Left renal pelvis (tissue), 4 donors: ENCODE data around the gene SOX21. TPM values are rescaled to one million over a fixed set of nuclear protein-coding genes. Genes with fewer than 3 reads are reported as not detected.
"Not testable (repeated sequence)": the region's sequence is repeated elsewhere in the genome, so short reads cannot be mapped to it uniquely, and the experiment has no call there.

Source experiments
- DNase-seq, 4 donors: peaks; one replicate each; pipeline ENCODE4 v3.0.0-alpha.2; 2013; ENCODE audit warnings: low read depth in 4 of 4, low spot score in 3 of 4
- polyA plus RNA-seq, 4 donors: library from polyadenylated mRNA; unstranded; fragments of 120-200 nt; gene quantifications; one replicate each; pipeline ENCODE4 v1.2.1, GENCODE V29; 2013; ENCODE audit not compliant: insufficient read length in 4 of 4

The SOX21 gene
- under 1 TPM; 0.08 to 0.40 (median 0.26) TPM for polyA plus RNA-seq

DNA sequence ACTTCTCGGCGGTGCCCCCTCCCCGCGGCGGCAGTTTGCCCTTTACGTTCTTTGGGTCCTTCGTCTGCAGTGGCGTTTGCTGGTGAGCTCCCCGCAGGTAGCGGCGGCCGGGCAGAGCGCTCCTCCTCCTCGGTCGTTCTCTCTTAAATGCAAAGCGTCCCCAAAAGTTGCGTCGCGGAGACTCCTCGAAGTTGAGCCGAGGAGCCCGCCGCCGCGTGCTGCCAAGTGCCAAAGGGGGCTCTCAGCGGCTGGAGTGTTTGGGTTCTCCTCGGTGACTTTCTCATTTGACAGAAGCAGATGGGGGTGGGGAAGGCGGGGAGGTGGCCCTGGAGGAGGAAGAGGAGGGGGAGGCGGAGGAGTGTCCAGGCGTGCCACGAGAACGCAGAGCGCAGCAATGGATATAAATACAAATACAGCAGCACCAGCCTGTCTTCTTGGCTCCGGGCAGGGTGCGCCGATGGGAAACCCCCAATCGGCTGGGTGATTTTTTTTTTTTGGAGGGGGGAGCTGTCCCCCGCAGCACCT lies at the start of gene SOX21:
Gene SOX21 (minus strand): TSS at position 259 of the 525 bp plus-strand sequence. CDS start 496 bp downstream, outside the sequence.
- no peak for DNase-seq

DNA sequence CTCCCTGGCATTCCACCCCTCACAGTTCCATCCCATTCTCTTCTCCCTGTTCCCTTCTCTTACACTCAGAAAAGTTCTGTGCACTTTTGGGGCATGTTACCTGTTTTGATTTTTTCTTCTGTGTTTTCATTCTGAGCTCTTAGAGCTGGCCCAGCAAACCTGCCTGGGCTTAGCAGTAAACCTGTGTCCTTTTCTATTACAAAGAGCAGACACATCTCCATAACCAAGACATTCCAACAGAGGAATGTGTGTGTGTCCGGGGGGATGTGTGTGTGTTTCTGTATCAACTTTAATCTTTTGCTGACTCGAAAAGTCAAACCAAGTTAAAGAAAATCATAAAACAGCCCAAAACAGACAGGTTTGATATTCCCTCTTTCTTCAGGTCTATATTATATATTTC lies 49.1 kb upstream of the SOX21 start:
- no peak for DNase-seq

DNA sequence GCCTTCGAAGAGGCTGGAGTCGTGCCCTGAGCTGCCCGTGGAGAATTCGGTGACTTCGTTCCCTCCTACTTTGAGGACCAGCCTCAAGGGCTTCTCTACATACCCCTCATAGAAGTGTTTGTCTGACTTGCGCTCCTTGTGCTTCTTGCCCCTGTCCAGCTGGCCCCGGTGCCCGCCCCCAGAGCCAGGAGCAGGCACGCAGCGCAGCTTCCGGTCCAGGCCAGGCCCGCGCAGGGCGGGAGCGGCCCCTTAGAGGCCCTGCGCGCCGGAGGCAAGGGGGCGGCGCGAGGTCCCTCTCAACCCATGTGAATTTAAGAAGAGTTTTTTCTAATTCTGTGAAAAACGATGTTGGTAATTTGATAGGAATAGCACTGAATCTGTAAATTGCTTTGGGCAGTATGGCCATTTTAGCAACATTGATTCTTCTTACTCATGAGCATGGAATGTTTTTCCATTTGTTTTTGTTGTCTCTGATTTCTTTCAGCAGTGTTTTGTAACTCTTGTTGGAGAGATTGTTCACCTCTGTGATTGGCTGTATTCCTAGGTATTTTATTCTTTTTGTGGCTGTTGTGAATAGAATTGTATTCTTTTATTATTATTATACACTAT lies 46.9 kb upstream of the SOX21 start:
- no peak for DNase-seq

DNA sequence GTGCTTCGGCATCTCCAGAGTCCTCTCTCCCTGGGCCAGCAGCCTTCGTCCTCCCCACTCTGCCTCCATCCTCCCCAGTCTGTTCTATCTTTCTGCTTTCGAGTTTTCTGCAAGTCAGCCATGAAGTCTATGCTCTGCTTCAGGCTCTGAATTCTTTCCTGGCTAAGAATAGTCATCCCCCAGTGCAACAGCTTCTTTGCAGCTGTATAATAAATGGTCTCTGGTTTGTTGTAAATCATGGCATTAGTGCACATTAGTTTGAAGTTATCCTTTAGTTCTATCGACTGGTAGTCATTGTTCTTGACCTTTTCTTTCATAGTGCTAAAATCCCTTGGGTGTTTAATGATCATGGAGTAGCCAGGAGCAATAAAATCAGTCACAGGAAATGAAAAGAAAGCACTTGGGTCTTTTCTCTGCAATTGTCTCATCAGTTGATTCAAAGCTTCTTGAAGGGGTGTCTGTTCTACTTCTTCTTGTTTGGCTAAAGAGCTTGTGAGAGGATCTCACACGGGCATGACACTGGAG lies 46.2 kb upstream of the SOX21 start:
- no peak for DNase-seq

DNA sequence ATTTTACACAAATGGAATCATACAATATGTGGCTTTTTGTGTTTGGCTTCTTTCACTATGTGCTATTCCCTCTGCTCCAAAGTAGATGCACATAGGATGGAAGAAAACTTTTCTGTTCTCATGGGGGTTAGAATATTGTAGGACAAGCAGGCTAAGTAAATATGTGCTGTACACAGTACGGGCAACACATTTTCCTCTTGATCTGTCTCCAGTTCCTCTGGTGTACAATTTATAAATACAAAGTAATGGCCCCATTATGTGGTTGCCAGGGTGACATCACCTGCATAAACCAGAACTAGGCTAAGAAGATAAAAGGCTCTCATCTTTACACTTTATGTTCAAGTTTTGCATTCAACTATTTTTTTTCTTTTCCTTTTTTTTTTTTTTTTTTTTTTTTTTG lies 41.0 kb upstream of the SOX21 start:
- DNase-seq: no peak

DNA sequence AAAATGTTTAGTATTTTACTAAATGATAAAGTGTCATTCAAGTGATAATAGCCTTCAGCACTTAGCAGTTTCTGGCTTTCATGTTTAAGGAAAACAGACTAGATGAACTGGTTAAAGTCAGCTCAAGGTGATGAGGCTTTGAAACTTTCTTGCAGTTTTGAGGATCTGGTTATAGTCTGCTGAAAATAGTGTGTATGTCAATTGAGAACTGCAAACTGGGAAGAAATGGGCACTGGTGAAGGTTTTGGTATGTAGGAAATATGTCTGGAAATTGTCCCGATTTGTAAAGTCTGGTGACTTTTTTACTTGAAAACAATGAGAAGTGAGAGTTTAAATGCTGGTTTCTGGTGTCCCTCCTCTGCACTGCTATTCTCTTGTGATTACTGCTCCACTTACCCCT lies 36.8 kb upstream of the SOX21 start:
- no peak for DNase-seq

DNA sequence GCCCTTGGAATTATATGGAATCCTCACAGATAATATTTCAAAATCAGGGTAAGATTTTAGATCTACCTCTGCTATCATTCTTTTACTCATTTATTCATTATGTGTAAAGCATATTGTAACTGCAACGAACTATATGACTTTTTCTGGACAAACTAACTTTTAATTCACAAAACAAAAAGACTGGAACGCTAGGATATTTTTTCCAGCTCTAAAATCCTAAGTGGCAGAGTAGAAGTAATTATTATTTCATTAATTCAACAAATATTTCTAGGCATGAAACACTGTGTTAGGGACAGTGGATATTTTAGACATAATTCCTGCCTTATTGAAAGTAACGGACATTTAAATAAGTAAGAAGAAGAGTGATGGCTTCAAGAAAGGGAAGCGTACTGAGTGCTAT lies 26.9 kb upstream of the SOX21 start:
- no peak for DNase-seq

DNA sequence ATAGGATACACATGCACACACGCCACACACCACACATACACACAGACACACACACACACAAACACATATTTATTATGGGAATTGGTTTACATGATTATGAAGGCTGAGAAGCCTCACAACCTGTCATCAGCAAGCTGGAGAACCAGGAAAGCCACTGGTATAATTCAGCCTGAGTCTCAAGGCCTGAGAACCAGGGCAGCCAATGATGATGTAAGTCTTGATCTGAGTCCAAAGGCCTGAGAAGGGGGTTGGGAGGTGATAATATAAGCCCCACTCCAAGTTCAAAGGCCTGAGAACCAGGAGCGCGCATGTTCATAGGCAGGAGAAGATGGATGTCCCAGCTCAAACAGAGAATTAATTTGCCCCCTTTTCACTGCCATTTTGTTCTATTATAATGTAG lies 18.7 kb upstream of the SOX21 start:
- DNase-seq: no peak

DNA sequence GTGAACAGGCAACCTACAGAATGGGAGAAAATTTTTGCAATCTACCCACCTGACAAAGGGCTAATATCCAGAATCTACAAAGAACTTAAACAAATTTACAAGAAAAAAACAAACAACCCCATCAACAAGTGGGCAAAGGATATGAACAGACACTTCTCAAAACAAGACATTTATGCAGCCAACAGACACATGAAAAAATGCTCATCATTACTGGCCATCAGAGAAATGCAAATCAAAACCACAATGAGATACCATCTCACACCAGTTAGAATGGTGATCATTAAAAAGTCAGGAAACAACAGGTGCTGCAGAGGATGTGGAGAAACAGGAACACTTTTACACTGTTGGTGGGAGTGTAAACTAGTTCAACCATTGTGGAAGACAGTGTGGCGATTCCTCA lies 17.6 kb upstream of the SOX21 start:
- not testable (repeated sequence) for DNase-seq

DNA sequence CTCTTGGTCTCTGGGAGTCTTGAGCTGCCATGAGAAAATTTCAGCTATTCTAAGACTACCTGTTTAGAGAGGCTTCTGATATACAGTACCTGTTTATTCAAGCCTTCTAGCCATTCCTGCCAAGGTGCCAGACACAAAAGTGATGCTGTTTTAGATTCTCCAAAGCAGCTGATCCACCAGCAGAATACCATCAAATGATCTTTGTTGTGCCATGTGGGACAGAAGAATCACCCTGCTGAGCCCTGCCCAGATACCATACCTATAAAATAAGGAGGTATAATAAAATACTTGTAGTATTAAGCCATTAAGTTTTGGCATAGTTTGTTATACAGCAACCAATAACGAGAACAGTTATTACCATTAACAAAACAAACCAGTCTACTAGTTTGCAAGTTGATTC lies 14.1 kb upstream of the SOX21 start:
- DNase-seq: no peak

DNA sequence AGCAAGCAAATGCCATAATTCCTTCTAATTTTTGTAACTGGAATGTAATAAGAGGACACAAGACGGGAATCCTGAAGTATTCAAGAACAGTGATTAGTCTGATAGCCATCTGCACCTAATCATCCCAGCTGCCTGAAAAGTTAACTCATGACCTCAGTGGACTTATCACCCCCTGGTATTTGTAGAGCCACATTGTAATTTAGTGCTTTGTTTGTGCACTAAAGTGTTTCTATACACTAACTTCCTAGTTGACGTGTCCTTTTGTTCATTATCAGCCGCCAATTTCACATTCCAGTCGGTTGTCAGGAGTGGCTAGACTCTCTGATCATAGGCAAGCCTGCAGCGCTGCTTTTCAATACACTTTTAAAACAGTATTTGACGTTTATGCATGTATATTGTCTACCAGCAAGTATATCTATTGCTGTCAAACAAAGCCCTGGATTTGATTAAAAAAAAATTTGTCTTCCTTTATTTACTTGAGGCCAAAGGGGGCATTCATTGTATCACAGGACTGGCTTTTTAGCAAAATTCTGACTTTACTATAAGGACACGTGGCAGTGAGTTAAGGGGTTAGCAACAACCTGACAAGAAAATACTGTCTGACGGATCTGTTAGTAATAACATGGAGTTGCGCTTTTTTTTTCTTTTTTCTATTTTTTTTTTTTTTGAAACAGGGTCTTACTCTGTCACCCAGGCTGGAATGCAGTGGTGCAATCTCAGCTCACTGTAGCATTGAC lies 10.4 kb upstream of the SOX21 start:
- DNase-seq: no peak

DNA sequence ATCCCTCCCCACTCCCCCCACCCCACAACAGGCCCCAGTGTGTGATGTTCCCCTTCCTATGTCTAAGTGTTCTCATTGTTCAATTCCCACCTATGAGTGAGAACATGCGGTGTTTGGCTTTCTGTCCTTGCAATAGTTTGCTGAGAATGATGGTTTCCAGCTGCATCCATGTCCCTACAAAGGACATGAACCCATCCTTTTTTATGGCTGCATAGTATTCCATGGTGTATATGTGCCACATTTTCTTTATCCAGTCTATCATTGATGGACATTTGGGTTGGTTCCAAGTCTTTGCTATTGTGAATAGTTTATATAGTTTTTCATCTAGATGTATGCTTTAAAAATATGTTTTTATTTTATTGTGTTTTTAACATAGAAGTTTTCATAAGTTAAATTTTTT lies 6.4 kb upstream of the SOX21 start:
- not testable (repeated sequence) for DNase-seq

DNA sequence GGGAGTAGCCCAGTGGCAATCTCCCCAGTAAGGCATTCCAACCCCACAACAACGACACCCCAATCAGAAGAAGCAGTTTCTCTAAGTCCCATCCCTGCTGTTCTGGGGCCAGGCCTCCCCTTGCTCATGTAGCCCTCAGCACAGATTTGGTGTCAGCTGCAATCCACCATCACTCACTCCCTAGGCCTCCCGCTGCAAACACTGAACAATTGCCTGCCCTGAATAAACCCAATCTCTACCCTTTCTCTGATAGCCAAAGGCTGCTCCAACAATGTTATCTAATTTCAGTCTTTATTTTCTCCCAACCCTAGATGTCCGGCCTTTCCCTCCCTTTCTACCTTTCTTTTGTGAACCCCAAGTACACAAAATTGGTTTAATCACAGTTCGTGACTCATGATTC lies 5.6 kb upstream of the SOX21 start:
- no peak for DNase-seq

DNA sequence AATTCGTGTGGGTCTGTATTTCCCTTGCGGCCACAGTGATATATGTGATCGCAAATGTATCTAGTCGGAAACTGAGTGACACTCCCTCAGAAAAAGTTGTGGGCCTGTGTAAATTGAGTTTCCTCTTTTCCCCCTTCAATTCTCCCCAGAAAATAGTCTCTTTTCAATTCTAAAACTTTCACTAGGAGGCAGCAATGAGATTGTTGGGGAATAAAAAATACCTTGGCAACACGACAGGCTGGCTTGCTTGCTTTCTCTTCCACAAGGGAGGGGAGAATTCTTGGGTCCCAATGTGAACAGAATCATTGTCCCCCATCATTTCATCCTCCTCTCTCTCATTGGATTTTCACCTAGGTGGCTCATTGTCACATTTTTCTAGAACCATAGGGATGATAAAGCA lies 3.7 kb upstream of the SOX21 start:
- DNase-seq: no peak

DNA sequence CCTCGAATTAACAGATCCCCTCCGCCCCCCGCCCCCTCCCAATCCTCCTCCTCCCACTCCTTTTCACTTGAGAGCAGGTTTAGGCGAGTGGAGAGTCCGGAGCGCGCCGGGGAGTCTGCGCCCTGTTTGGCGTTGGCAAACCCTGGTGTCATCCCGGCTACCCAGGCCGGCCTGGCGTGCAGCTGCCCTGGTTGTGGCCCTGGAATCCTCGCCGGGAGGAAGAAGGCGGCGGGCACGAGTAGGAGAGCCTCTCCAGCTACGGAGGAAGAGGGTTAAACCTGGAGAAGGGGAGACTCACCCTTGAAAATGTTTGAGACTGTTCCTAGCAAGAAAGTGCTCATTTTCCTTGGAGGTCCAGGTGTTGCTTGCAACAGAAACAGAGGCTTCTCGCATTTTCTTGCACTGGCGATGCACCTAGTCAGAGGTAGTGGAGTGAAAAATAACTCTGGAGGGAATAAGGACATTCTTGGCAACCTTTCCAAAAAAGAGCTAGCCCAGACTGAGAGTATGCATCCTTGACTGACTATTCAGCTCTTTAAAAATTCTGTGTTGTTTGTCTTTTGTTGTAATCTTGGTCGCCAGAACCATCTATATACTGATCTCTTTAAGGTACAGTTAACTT lies 1.3 kb upstream of the SOX21 start:
- DNase-seq: no peak

DNA sequence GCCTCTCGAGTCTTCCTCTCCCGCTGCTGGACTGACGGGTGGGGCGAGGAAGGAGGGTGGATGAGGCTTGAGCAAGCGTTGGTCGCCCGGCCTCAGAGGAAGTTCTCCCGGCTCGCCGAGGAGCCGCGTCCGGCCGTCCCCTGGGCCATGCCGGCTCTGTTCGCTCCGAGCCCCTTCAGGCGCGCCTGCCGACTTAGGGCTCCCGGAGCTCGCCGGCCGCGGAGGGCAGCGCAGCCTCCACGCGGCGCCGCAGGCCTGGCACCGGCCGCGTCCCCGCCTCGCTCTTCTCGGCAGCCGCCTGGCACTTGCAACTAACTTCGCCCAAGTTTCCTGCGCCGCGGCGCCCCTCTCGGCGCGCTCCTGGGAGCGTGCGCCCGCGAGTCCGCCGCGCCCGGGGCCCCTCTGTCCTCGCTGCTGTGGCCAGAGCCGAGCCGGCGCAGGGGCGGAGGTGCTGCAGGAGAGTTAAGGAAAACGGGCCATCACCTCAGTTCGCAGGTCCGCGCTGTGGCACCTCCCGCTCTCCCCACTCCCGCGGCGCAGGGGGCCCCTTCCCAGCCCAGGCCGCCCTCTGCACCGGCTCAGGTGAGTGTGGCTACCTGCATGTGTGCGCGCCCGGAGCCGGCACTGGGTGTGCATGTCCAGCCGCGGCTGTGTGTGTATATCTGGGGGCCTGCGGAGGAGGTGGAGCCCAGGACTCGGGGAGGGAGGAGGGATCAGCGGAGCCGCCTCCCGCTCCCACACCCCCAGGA lies 641 bp upstream of the SOX21 start:
- no peak for DNase-seq

DNA sequence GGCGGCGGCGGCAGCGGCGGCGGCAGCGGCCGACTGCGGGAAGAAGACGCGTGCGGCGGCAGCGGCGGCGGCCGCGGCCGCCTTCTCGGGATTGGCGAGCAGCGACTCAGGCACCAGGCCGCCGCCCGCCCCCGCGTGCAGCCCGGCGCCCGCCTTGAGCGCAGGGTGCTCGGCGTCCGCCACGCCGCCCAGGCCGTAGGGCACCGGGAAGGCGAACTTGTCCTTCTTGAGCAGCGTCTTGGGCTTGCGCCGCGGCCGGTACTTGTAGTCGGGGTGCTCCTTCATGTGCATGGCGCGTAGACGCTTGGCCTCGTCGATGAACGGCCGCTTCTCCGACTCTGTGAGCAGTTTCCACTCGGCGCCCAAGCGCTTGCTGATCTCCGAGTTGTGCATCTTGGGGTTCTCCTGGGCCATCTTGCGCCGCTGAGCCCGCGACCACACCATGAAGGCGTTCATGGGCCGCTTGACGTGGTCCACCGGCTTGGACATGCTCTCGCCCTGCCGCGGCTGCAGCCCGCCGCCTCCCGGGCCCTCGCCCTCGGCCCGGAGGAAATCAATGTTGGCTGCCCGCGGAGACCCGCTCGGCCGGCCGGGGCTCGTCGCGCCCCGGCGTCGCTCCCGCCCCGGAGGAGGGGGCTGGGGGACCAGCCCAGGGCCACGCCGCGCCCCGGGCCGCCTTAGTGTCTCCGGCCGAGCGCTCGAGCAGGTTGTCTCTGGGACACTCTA lies 621 bp downstream of the SOX21 start:
- DNase-seq: no peak

DNA sequence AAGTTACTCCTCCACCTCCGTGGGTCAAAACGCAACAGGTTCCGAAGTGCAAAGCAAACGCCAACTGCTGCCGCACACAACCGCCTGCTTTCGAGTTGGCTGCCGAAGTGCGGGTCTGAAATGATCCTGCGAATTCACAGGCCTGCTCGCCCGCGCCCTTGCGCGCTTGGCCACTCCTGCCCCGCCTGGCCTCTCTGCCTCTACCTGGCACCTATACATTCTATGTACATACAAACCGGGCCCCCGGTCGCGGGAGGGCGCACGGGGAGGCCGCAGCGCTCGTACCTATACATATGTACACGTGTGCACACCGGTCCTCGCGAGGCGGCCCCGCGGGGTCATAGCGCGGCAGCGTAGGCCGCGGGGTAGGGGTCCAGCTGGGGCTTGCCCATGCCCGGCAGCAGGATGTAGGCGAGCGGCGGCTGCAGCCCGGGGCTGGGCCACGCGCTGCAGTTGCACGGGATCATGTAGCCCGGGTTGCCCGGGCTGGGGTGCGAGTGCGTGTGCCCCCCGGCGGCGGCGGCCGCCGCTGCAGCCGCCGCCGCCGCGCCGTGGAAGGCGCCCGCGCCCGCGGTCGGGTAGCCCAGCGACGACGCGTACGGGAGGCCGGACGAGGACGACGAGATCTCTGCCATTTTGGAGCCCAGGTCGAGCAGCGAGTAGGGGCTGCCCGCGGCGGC lies 1.3 kb downstream of the SOX21 start:
- DNase-seq: no peak

DNA sequence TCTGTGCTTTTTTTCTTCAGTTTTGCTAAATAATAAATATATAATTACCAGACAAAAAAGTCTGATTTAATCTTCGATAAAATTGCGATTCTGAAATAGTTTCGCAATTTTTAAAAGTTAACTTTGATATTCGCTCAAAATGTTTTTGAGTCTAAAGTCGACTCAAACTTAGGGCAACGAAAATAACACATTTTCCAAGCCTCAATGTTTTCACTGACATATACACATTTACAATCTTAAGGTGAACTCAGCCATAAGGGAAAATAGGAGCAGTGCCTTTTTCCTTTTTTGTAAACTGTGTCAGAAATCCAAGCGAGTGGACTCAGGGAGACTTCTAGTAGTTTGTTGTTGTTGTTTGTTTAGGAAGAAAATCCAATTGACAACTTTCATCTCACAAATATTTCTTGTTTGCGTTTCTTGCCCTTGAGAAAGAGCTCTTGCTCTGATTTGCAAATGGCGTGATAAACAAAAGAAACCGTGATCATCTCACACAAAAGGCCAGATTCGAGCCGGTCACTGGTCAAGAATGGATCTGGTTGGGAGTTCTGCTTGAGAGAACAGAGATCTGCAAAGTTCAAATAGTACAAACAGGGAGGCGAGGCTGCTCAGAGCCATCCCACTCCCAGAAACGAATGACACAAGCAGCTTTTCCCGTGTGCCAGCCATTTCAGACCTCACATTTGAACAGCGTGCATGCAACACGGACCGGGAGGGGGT lies 2.1 kb downstream of the SOX21 start:
- DNase-seq: no peak
